Ascending aorta (tissue), 2 donors: ENCODE results near the gene LUC7L2. TPM values are rescaled to one million over a fixed set of nuclear protein-coding genes. Genes with fewer than 3 reads are reported as not detected.
A peak's percentile ranks its signal among the peaks of the same experiment; 100 is the strongest.
"Not testable (repeated sequence)": the region's sequence is repeated elsewhere in the genome, so short reads cannot be mapped to it uniquely, and the experiment has no call there.

Source experiments
- DNase-seq, 2 donors: peaks; one replicate each; pipeline ENCODE4 v3.0.0-alpha.2; 2019; ENCODE audit warnings: low spot score in 2 of 2
- H3K27ac ChIP-seq, 2 donors: fragments of 200-600 bp; sonication (generic); one replicate each; pipeline ENCODE4 v1.5.1; 2016 to 2017; ENCODE audit warnings: mild to moderate bottlenecking in 1 of 2
- H3K27me3 ChIP-seq: fragments of 200-600 bp; sonication (generic); one replicate; pipeline ENCODE4 v1.5.1; 2017
- H3K36me3 ChIP-seq, 2 donors: fragments of 200-600 bp; sonication (generic); one replicate each; pipeline ENCODE4 v1.5.1; 2016
- H3K4me1 ChIP-seq, 2 donors: fragments of 200-600 bp; sonication (generic); one replicate each; pipeline ENCODE4 v1.5.1; 2016 to 2017; ENCODE audit warnings: mild to moderate bottlenecking in 1 of 2
- H3K4me3 ChIP-seq, 2 donors: fragments of 200-600 bp; sonication (generic); one replicate each; pipeline ENCODE4 v1.5.1; 2016 to 2017; ENCODE audit warnings: mild to moderate bottlenecking in 1 of 2
- H3K9me3 ChIP-seq, 2 donors: fragments of 200-600 bp; sonication (generic); one replicate each; pipeline ENCODE4 v1.5.1; 2016
- CTCF ChIP-seq, 3 experiments: fragments of 200-600 bp in 2 of 3; fragments of 450-650 bp in 1 of 3; sonication (generic) in 2 of 3; IDR thresholded peaks; one replicate each; pipeline ENCODE4 v1.5.1; 2016 to 2019; ENCODE audit warnings: antibody characterized with exemption in 3 of 3, mild to moderate bottlenecking in 1 of 3, moderate library complexity in 1 of 3
- intact Hi-C: fragments of 100-400 bp; cut with DNase I; formaldehyde crosslinking; loops from one replicate; pipeline ENCODE4 v1.15.1; 2023
- total RNA-seq: library from RNA; depleted of rRNA; stranded (reverse); fragments of >200 nt; gene quantifications from one replicate; pipeline ENCODE4 v1.1.0, GENCODE V29; 2016

The LUC7L2 gene
- total RNA-seq, 1 donor from 2014 or later: 41.0 TPM

GRCh38 chr7:139345042-139345441 is 14.7 kb upstream of the LUC7L2 start:
- no peak overlapping the region for H3K27ac ChIP-seq
- H3K4me3 ChIP-seq: no peak overlapping the region
- H3K9me3 ChIP-seq: no peaks in the 10 kb centered on the region
- no peaks in the 10 kb centered on the region for H3K27me3 ChIP-seq
- peaks cover 0 to 6% of the 10 kb centered on the region in 2 donors for H3K4me1 ChIP-seq
- TF ChIP-seq CTCF (IDR thresholded peaks at IDR 0.05): no peak
- H3K36me3 ChIP-seq: peaks cover 16 to 18% of the 10 kb centered on the region in 2 donors
- DNase-seq: no peak
- intact Hi-C loops: no loop called here

- intact Hi-C loops: loop anchor here (10.0 kb wide), 1 partner anchor 246 kb away; the partner anchor contains the start of gene ZC3HAV1
- no peak for TF ChIP-seq CTCF (IDR thresholded peaks at IDR 0.05)
- H3K36me3 ChIP-seq: peaks cover 15 to 19% of the 10 kb centered on the region in 2 donors
These were observed 8.7 kb upstream of the LUC7L2 start for GRCh38 chr7:139351027-139351426.

GRCh38 chr7:139354729-139355128 is 5.0 kb upstream of the LUC7L2 start:
- no peak for TF ChIP-seq CTCF (IDR thresholded peaks at IDR 0.05)
- Histone ChIP-seq H3K27me3 (no peaks in the 10 kb centered on the region), H3K27ac (no peak overlapping the region), H3K9me3 (no peaks in the 10 kb centered on the region), H3K4me3 (no peak overlapping the region), H3K4me1 (no peaks in the 10 kb centered on the region), H3K36me3 (peaks cover 0 to 2% of the 10 kb centered on the region in 2 donors)
- intact Hi-C loops: loop anchor here (5.0 to 10.0 kb wide), 3 partner anchors 250 to 823 kb away; partner anchors contain the start of genes KDM7A and ZC3HAV1
- DNase-seq: no peak

More at GRCh38 chr7:139351027-139351426, 8.7 kb upstream of the LUC7L2 start:
- DNase-seq: no peak
- no peaks in the 10 kb centered on the region for H3K27me3 ChIP-seq
- no peak overlapping the region for H3K27ac ChIP-seq
- H3K4me3 ChIP-seq: no peak overlapping the region
- H3K9me3 ChIP-seq: no peaks in the 10 kb centered on the region
- no peaks in the 10 kb centered on the region for H3K4me1 ChIP-seq

DNA sequence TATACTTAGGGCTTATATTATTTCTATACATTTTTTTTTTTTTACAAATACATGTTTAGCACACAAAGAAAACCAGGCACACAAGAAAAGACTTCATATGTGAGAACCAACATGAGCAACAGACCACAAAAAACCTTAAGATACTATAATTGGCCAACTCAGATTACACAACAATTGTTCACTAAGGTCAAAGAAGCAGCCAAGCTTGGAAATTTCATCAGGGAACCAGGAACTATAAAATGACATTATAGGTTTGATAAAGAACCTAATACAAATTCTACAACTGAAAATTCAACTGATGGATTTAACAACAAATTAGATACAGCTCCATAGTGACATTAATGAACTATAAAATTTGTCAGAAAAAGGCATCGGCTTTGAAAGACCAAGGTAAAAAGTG is 4.4 kb upstream of the LUC7L2 start:
- Histone ChIP-seq H3K4me1 (no peaks in the 10 kb centered on the region), H3K27me3 (no peaks in the 10 kb centered on the region), H3K36me3 (peaks cover 0 to 2% of the 10 kb centered on the region in 2 donors), H3K4me3 (no peak overlapping the region), H3K27ac (no peak overlapping the region), H3K9me3 (no peaks in the 10 kb centered on the region)
- no peak for DNase-seq
- no peak for TF ChIP-seq CTCF (IDR thresholded peaks at IDR 0.05)
- intact Hi-C loops: loop anchor here (5.0 to 10.0 kb wide), 3 partner anchors 251 to 822 kb away; partner anchors contain the start of genes KDM7A and ZC3HAV1

- not testable (repeated sequence) for H3K27me3 ChIP-seq, H3K36me3 ChIP-seq, DNase-seq, H3K9me3 ChIP-seq
- intact Hi-C loops: loop anchor here (2.0 to 10.0 kb wide), 4 partner anchors 77 to 819 kb away; partner anchors contain the start of genes KDM7A and ZC3HAV1
- Histone ChIP-seq H3K27ac (peak overlapping the region; percentile 100), H3K4me1 (peaks cover 0 to 18% of the 10 kb centered on the region in 2 donors), H3K4me3 (peak overlapping the region; percentile 86 to 96)
These were observed 1.8 kb upstream of the LUC7L2 start for GRCh38 chr7:139357729-139358506.
